ENCODE data around the gene RGS3.

DNA sequence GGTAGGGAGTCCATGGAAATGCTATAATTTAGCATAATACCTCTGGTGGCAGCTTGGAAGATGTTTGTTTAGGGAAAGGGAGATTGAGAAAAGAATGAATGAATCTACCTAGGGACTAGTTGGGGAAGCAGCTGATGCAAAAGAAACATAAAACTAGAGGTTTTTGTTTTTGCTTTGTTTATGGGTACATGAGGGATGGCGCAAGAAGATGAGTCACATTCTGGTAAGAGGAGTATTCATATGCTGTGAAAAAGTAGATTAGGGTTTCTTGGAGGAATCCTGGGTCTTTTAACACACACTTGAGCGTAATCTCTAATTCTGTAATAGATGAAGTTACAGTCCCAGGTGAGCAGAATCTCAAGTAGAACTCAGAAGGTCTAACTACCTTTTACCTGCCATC, 35.9 kb upstream of the RGS3 start:
- TF ChIP-seq, protein P1, sequence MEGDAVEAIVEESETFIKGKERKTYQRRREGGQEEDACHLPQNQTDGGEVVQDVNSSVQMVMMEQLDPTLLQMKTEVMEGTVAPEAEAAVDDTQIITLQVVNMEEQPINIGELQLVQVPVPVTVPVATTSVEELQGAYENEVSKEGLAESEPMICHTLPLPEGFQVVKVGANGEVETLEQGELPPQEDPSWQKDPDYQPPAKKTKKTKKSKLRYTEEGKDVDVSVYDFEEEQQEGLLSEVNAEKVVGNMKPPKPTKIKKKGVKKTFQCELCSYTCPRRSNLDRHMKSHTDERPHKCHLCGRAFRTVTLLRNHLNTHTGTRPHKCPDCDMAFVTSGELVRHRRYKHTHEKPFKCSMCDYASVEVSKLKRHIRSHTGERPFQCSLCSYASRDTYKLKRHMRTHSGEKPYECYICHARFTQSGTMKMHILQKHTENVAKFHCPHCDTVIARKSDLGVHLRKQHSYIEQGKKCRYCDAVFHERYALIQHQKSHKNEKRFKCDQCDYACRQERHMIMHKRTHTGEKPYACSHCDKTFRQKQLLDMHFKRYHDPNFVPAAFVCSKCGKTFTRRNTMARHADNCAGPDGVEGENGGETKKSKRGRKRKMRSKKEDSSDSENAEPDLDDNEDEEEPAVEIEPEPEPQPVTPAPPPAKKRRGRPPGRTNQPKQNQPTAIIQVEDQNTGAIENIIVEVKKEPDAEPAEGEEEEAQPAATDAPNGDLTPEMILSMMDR (IDR thresholded peaks at IDR 0.05), result no peak
- TF ChIP-seq POLR2A (IDR thresholded peaks at IDR 0.05), result no peak
